Measurements from ENCODE around the gene TTC39A. TPM values are rescaled to one million over a fixed set of nuclear protein-coding genes. Genes with fewer than 3 reads are reported as not detected.

The TTC39A gene
- total and polyA plus RNA-seq, 2 of the 13 experiments (the other 11 are each of a cell fraction or from before 2014, with no cell fraction given): 0.33 to 1.5 TPM

DNA sequence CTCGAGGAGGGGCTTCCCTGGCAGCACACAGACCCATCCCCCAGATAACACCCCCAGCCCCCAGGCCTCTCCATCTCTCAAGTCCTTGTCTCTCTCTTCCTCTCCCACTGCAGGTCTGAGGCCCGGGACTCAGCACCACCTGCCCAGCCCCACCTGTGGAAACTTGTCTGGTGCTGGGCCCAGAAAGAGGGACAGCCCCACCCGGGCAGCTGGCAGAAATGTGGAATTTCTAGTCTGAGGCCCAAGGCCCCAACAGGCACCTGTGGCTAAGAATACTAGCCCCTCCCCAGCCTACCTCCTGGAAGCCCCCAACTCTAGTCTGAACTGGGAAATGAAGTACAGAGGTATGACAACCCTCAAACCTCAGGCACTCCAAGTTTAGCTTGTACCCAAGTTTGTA lies 15.4 kb downstream of the TTC39A start (continued):
- TF ChIP-seq, protein P1, sequence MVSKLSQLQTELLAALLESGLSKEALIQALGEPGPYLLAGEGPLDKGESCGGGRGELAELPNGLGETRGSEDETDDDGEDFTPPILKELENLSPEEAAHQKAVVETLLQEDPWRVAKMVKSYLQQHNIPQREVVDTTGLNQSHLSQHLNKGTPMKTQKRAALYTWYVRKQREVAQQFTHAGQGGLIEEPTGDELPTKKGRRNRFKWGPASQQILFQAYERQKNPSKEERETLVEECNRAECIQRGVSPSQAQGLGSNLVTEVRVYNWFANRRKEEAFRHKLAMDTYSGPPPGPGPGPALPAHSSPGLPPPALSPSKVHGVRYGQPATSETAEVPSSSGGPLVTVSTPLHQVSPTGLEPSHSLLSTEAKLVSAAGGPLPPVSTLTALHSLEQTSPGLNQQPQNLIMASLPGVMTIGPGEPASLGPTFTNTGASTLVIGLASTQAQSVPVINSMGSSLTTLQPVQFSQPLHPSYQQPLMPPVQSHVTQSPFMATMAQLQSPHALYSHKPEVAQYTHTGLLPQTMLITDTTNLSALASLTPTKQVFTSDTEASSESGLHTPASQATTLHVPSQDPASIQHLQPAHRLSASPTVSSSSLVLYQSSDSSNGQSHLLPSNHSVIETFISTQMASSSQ (IDR thresholded peaks at IDR 0.05; ENCODE audit: low read depth): no peak
- TF ChIP-seq, protein P1 (CRISPR knock-in tag; IDR thresholded peaks at IDR 0.05; ENCODE audit: borderline replicate concordance): no peak
- TF ChIP-seq CREM (IDR thresholded peaks at IDR 0.05) (no peak), CREM (CRISPR knock-in tag; IDR thresholded peaks at IDR 0.05) (no peak)
- TF ChIP-seq, protein P2, sequence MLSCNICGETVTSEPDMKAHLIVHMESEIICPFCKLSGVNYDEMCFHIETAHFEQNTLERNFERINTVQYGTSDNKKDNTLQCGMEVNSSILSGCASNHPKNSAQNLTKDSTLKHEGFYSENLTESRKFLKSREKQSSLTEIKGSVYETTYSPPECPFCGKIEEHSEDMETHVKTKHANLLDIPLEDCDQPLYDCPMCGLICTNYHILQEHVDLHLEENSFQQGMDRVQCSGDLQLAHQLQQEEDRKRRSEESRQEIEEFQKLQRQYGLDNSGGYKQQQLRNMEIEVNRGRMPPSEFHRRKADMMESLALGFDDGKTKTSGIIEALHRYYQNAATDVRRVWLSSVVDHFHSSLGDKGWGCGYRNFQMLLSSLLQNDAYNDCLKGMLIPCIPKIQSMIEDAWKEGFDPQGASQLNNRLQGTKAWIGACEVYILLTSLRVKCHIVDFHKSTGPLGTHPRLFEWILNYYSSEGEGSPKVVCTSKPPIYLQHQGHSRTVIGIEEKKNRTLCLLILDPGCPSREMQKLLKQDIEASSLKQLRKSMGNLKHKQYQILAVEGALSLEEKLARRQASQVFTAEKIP (CRISPR knock-in tag; IDR thresholded peaks at IDR 0.05; ENCODE audit: borderline replicate concordance): no peak

DNA sequence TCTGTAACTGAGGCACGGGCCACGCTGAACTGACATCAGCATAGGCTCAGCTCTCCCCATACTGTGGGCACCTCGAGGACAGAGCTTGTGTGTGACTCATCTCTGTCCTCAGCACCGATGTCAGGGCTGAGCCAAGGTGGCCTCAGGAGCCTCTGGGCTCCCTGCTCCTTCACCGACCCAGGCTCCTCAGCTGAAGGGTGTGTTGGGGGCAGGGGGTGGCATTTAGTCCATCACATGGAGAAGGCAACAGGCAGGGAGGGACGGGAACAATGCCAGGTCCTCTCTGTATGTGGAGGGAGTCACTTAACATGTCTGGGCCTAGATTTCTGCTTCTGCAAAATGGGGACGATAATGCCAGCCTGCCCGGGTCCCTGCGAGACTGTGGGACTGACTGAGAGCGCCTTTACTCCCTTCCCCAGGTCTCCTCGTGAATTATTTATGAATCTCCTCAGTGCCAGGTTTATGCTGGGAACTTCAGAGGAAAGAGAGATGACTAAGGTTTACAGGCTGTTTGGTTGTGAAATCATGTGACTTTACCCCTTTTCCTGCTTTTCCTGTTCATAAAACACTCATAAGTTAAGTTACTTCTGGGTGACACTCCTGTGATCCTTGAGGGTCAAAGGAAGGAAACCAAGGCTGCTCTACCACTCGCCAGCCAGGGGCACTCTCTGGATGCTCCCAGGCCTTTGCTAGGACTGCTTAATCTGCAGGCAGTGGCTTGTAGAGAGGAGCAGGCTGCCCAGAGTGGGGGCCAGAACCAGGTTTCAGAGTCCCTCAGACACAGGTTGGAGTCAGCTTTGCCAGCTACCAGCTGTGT lies 16.2 kb downstream of the TTC39A start:
- CTCF ChIA-PET (ENCODE audit: low intra/inter-chr PET ratio, low total read pairs): no interaction called here
- no peak overlapping the region for H2AFZ ChIP-seq (ENCODE audit: low read length)
- TF ChIP-seq, protein P3, sequence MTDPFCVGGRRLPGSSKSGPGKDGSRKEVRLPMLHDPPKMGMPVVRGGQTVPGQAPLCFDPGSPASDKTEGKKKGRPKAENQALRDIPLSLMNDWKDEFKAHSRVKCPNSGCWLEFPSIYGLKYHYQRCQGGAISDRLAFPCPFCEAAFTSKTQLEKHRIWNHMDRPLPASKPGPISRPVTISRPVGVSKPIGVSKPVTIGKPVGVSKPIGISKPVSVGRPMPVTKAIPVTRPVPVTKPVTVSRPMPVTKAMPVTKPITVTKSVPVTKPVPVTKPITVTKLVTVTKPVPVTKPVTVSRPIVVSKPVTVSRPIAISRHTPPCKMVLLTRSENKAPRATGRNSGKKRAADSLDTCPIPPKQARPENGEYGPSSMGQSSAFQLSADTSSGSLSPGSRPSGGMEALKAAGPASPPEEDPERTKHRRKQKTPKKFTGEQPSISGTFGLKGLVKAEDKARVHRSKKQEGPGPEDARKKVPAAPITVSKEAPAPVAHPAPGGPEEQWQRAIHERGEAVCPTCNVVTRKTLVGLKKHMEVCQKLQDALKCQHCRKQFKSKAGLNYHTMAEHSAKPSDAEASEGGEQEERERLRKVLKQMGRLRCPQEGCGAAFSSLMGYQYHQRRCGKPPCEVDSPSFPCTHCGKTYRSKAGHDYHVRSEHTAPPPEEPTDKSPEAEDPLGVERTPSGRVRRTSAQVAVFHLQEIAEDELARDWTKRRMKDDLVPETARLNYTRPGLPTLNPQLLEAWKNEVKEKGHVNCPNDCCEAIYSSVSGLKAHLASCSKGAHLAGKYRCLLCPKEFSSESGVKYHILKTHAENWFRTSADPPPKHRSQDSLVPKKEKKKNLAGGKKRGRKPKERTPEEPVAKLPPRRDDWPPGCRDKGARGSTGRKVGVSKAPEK (CRISPR knock-in tag; IDR thresholded peaks at IDR 0.05; ENCODE audit: borderline replicate concordance): no peak
- TF ChIP-seq SALL1 (CRISPR knock-in tag; IDR thresholded peaks at IDR 0.05) (0 out of 2 replicates have a peak, but pooled peaks have one; percentile 15), ZNF101 (CRISPR knock-in tag; IDR thresholded peaks at IDR 0.05; ENCODE audit: borderline replicate concordance, low read depth) (no peak), ATRX (CRISPR knock-in tag; IDR thresholded peaks at IDR 0.05; ENCODE audit: borderline replicate concordance) (no peak), ZNF850 (CRISPR knock-in tag; conservative IDR thresholded peaks at IDR 0.05) (no peak)
- TF ChIP-seq, protein P4, sequence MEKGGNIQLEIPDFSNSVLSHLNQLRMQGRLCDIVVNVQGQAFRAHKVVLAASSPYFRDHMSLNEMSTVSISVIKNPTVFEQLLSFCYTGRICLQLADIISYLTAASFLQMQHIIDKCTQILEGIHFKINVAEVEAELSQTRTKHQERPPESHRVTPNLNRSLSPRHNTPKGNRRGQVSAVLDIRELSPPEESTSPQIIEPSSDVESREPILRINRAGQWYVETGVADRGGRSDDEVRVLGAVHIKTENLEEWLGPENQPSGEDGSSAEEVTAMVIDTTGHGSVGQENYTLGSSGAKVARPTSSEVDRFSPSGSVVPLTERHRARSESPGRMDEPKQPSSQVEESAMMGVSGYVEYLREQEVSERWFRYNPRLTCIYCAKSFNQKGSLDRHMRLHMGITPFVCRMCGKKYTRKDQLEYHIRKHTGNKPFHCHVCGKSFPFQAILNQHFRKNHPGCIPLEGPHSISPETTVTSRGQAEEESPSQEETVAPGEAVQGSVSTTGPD (CRISPR knock-in tag; IDR thresholded peaks at IDR 0.05): no peak

More for the DNA sequence above, 16.2 kb downstream of the TTC39A start:
- FAIRE-seq (no peak), DNase-seq (ENCODE audit: low spot score) (no peak), ATAC-seq (peak; percentile 66)
- Histone ChIP-seq H3K9me3 (ENCODE audit: low read length) (no peaks in the 10 kb centered on the region), H3K4me2 (ENCODE audit: low read depth, low read length) (peak overlapping the region; percentile 68), H3K79me2 (ENCODE audit: insufficient read depth, low read length) (no peaks in the 10 kb centered on the region), H3K36me3 (replicated peaks in 1 of 2; ENCODE audit: control insufficient read depth in 1 of 2, insufficient read depth in 2 of 2, low read length in 2 of 2) (no peaks in the 10 kb centered on the region), H3K9ac (ENCODE audit: insufficient read depth, low read depth, low read length) (peak overlapping the region; percentile 23; the same call in 1 of the 2 replicates), H3K4me3 (replicated peaks in 1 of 3; ENCODE audit: insufficient read depth in 1 of 3, low read depth in 2 of 3, low read length in 3 of 3) (peak overlapping the region in 1 of 3 experiments; percentile 38; a peak in 2 of 6 replicates), H3K27me3 (ENCODE audit: control insufficient read depth in 1 of 2, insufficient read depth in 2 of 2, low read length in 2 of 2) (no peaks in the 10 kb centered on the region), H4K20me1 (ENCODE audit: insufficient read depth, low read length) (no peaks in the 10 kb centered on the region), H3K4me1 (ENCODE audit: insufficient read depth, low read length) (peaks cover 30% of the 10 kb centered on the region), H3K27ac (ENCODE audit: extremely low read length, insufficient read depth, low read length) (no peak overlapping the region)
- in situ Hi-C loops (cut with HindIII; ENCODE audit: extremely low pct_ligation_motif_present, low pct_unique_long_range_greater_than_20kb): no loop called here
- BruUV-seq (replicated peaks): no TSS peak
- POLR2A ChIA-PET: interaction anchor here (1.3 kb wide), 1 partner anchor 17 kb away, joined by 3 read pairs; no protein-coding TSS in a partner anchor
- 4% methylated on average over 8 of the region's 12 CpGs for WGBS (ENCODE audit: low lambda C conversion rate)
- intact Hi-C loops (cut with micrococcal nuclease; ENCODE audit: unreplicated experiment): no loop called here
